GM12878 (cell line): ENCODE results near the gene GBA2. TPM values are rescaled to one million over a fixed set of nuclear protein-coding genes. Genes with fewer than 3 reads are reported as not detected.

Experiments
- ATAC-seq: fragments of 200-7000 bp; cut with Tn5 transposase; 3 replicates; pipeline ENCODE4 v1.9.1; 2020; ENCODE audit warnings: mild to moderate bottlenecking, moderate library complexity
- BruUV-seq: library from RNA; stranded (reverse); fragments of 400-500 nt; replicated peaks from 2 replicates; lab custom pipeline; 2021; lab: Mats Ljungman, UMichigan
- CTCF ChIA-PET: fragments of 300-600 bp; sonication (Branson Sonifier 250); formaldehyde crosslinking; extraction: SDS; loops from one replicate; lab custom pipeline; 2021; ENCODE audit warnings: inconsistent platforms; lab: Yijun Ruan, JAX
- POLR2A ChIA-PET: fragments of 350-600 bp; formaldehyde crosslinking; extraction: SDS; loops from one replicate; lab custom pipeline; 2021; ENCODE audit warnings: inconsistent platforms; lab: Charles Lee
- RAD21 ChIA-PET: fragments of 300-600 bp; sonication (Branson Sonifier 250); formaldehyde crosslinking; loops from one replicate; lab custom pipeline; 2023; ENCODE audit warnings: antibody characterized with exemption; ENCODE audit not compliant: unreplicated experiment; lab: Charles Lee
- SMC1A ChIA-PET: fragments of 300-600 bp; sonication (Branson Sonifier 250); formaldehyde crosslinking; loops from one replicate; lab custom pipeline; 2023; ENCODE audit not compliant: unreplicated experiment, uncharacterized antibody; lab: Charles Lee
- DNase-seq: peaks from one replicate; pipeline ENCODE4 v3.0.0-alpha.2; 2011; ENCODE audit warnings: low read depth, low spot score
- FAIRE-seq: peaks from 3 replicates; lab custom pipeline; 2011; peaks lifted over from hg19 to GRCh38; lab: Jason Lieb, UNC
- H2AFZ ChIP-seq: 2 replicates; pipeline ENCODE4 v1.6.0; 2011; ENCODE audit warnings: low read depth, low read length, control low read depth; ENCODE audit not compliant: control insufficient read depth
- H3K27ac ChIP-seq: 2 replicates; pipeline ENCODE4 v1.5.1; 2011; ENCODE audit warnings: control low read depth; ENCODE audit not compliant: control insufficient read depth, insufficient read depth
- H3K27me3 ChIP-seq, 2 experiments: replicated peaks in 1 of 2; 2 replicates each; pipeline versions ENCODE4 v1.6.0 to v1.6.1; 2011; ENCODE audit warnings: low read length in 1 of 2; ENCODE audit not compliant: control insufficient read depth in 2 of 2, insufficient read depth in 2 of 2
- H3K36me3 ChIP-seq, 2 experiments: 2 replicates each; pipeline ENCODE4 v1.5.1; 2011; ENCODE audit warnings: low read length in 1 of 2; ENCODE audit not compliant: control insufficient read depth in 2 of 2, insufficient read depth in 2 of 2
- H3K4me1 ChIP-seq: 2 replicates; pipeline ENCODE4 v1.6.1; 2011; ENCODE audit warnings: mild to moderate bottlenecking, low read length, moderate library complexity, mixed read lengths; ENCODE audit not compliant: control insufficient read depth, insufficient read depth
- H3K4me2 ChIP-seq: 2 replicates; pipeline ENCODE4 v1.6.0; 2011; ENCODE audit warnings: control low read depth; ENCODE audit not compliant: control insufficient read depth, insufficient read depth
- H3K4me3 ChIP-seq: fragments of 200-600 bp; sonication (generic); 2 replicates; pipeline ENCODE4 v1.5.1; 2016
- H3K79me2 ChIP-seq: 2 replicates; pipeline ENCODE4 v1.6.0; 2011; ENCODE audit warnings: low read length; ENCODE audit not compliant: control insufficient read depth, insufficient read depth
- H3K9ac ChIP-seq: 2 replicates; pipeline ENCODE4 v1.8.0; 2011; ENCODE audit warnings: low read length, control low read depth, mixed read lengths; ENCODE audit not compliant: control insufficient read depth, insufficient read depth
- H3K9me3 ChIP-seq: replicated peaks from 3 replicates; pipeline ENCODE4 v1.5.1; 2011; ENCODE audit warnings: mild to moderate bottlenecking, low read length; ENCODE audit not compliant: control insufficient read depth, insufficient read depth
- H4K20me1 ChIP-seq: 2 replicates; pipeline ENCODE4 v1.6.0; 2011; ENCODE audit not compliant: control insufficient read depth, insufficient read depth
- CHD1 ChIP-seq: IDR thresholded peaks from 2 replicates; pipeline ENCODE4 v1.6.1; 2012; ENCODE audit warnings: low read depth, low read length, improper control_type of control experiment
- MYB ChIP-seq: fragments of 150-350 bp; IDR thresholded peaks from 2 replicates; pipeline ENCODE4 v1.6.1; 2014; ENCODE audit warnings: mild to moderate bottlenecking, low read depth, low read length, borderline replicate concordance
- NR2F1 ChIP-seq: fragments of 450-650 bp; conservative IDR thresholded peaks from 2 replicates; pipeline ENCODE4 v1.6.1; 2017; ENCODE audit warnings: mild to moderate bottlenecking
- POLR2A ChIP-seq: IDR thresholded peaks from 2 replicates; pipeline ENCODE4 v1.6.1; 2011; ENCODE audit warnings: low read depth, mild to moderate bottlenecking, low read length
- RELA ChIP-seq: fragments of 450-650 bp; IDR thresholded peaks from 2 replicates; pipeline ENCODE4 v1.8.0; 2014; ENCODE audit warnings: borderline replicate concordance; ENCODE audit not compliant: partially characterized antibody
- ZNF274 ChIP-seq: IDR thresholded peaks from one replicate; pipeline ENCODE4 v1.8.0; 2011; ENCODE audit not compliant: insufficient read length, insufficient read depth
- WGBS: methylation state at CpG from one replicate; pipeline ENCODE4 v1.1.6; 2016; ENCODE audit warnings: low lambda C conversion rate; ENCODE audit not compliant: insufficient replicate concordance, insufficient coverage; ENCODE audit errors: missing lambda C conversion rate; 5-methylcytosine and 5-hydroxymethylcytosine counted together
- in situ Hi-C: fragments of 300-500 bp; cut with MboI; formaldehyde crosslinking; loops from 9 replicates; pipeline ENCODE4 v1.14.3; 2018; ENCODE audit warnings: mixed read lengths
- intact Hi-C: fragments of 100-400 bp; cut with micrococcal nuclease; formaldehyde crosslinking; loops from one replicate; pipeline ENCODE4 v1.14.2; 2022; ENCODE audit not compliant: unreplicated experiment
- polyA plus RNA-seq, 11 experiments: library from polyadenylated mRNA; depleted of rRNA in 4 of 11; unstranded in 6 of 11; stranded (reverse) in 5 of 11; fragments of >200 nt; fragmentation: Nextera tagmentation in 4 of 11; fragmentation: Illumina TruSeq in 1 of 11; extraction: Ambion mirVana in 4 of 11; extraction: Trizol in 1 of 11; gene quantifications; 1 replicate in 1 of 11; 2 replicates in 10 of 11; pipeline versions ENCODE4 v1.2.1 to v1.2.3, GENCODE V29; 2011 to 2016; ENCODE audit warnings: inconsistent platforms in 2 of 11, missing spikeins in 2 of 11, low read depth in 1 of 11
- total RNA-seq, 4 experiments: library from RNA; depleted of rRNA in 3 of 4; stranded (reverse); fragments of >200 nt in 3 of 4; fragmentation: Illumina TruSeq in 1 of 4; extraction: Trizol in 1 of 4; gene quantifications; 2 replicates each; pipeline versions ENCODE4 v1.2.1 to v1.2.3, GENCODE V29; 2013 to 2021
- TF ChIP-seq, protein P1 (sequence below): fragments of 450-650 bp; IDR thresholded peaks from 2 replicates; pipeline ENCODE4 v1.6.1; 2016; ENCODE audit warnings: mild to moderate bottlenecking

The GBA2 gene
- total and polyA plus RNA-seq, 10 of the 15 experiments (the other 5 are each of a cell fraction or from before 2014, with no cell fraction given), result 15.3 to 45.1 (median 29.1) TPM

DNA sequence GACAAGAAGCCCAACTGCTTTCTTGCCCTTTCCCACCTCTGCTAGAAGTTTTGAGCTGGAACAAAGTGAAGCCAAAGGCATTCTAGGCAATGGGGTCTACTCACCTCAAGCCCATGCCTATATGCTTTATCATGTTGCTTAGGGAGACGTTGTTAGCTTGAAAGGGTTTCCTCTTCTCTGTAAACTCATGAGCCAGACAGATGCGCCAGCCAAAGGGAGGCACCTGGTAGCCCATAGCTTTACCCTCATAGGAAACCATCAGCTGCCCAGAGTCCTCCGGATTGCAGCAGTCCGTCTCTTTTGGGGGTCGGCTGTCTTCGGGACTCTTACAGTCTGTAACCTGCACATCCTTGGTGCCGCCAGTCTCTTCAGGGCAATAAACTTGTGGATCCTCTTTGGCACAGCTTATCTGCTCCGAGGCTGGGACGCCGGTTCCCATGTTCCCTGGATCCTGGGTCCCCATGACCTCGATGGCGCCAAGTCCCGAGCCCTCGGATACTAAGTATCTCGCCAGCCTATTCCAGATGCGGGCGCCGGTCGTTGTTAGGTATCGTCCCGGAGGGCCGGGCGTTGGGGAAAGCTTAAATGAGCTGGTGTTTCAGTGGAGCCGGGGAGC lies 678 bp downstream of the GBA2 start:
- Histone ChIP-seq H3K27ac (peak overlapping the region; percentile 75), H2AFZ (peak overlapping the region; percentile 87)
- FAIRE-seq, result no peak
- intact Hi-C loops, result loop anchor here (1.0 kb wide), 2 partner anchors 12 to 16 kb away; partner anchors contain the start of genes CREB3 and TLN1
- SMC1A ChIA-PET, result interaction anchor here (0.8 to 4.1 kb wide), 16 partner anchors 10 to 129 kb away, joined by 3 to 39 read pairs (median 5); partner anchors contain the start of genes ARHGEF39, CCDC107, CREB3 and SIT1
- WGBS, result 1% methylated on average over 24 of the region's 24 CpGs
- TF ChIP-seq POLR2A (no peak), MYB (no peak)
- TF ChIP-seq, all 136 proteins: peak for 0
- H3K4me2 ChIP-seq, result peak overlapping the region; percentile 91
- DNase-seq (no peak), ATAC-seq (0 out of 3 replicates have a peak, but pooled peaks have one; percentile 0)
- H3K79me2 ChIP-seq, result peaks cover 51% of the 10 kb centered on the region
- POLR2A ChIA-PET, result interaction anchor here (0.6 to 6.2 kb wide), 15 partner anchors 9 to 677 kb away, joined by 3 to 70 read pairs (median 5); partner anchors contain the start of genes ARHGEF39, CREB3, HINT2 and TLN1
- no peaks in the 10 kb centered on the region; the same call in 1 of the 2 replicates for H4K20me1 ChIP-seq
- peaks cover 4% of the 10 kb centered on the region for H3K4me1 ChIP-seq
- no TSS peak for BruUV-seq
- H3K36me3 ChIP-seq, result peaks cover 7 to 27% of the 10 kb centered on the region in 2 experiments
- in situ Hi-C loops, result no loop called here
- no peaks in the 10 kb centered on the region for H3K27me3 ChIP-seq
- no peaks in the 10 kb centered on the region for H3K9me3 ChIP-seq
- H3K9ac ChIP-seq, result peak overlapping the region; percentile 82
- peak overlapping the region; percentile 99 for H3K4me3 ChIP-seq
- CTCF ChIA-PET, result interaction anchor here (0.9 to 9.5 kb wide), 19 partner anchors 8 to 145 kb away, joined by 3 to 147 read pairs (median 6); partner anchors contain the start of genes ARHGEF39, CCDC107, CREB3 and HINT2
- RAD21 ChIA-PET, result interaction anchor here (0.7 to 5.0 kb wide), 15 partner anchors 9 to 144 kb away, joined by 3 to 74 read pairs (median 4); partner anchors contain the start of genes CREB3, SPAG8 and TLN1

GRCh38 chr9:35746583-35746982 lies 2.4 kb downstream of the GBA2 start:
- Histone ChIP-seq H4K20me1 (no peaks in the 10 kb centered on the region; the same call in 1 of the 2 replicates), H3K9me3 (no peaks in the 10 kb centered on the region), H3K4me1 (peaks cover 4% of the 10 kb centered on the region), H3K4me2 (peak overlapping the region; percentile 91), H3K4me3 (peak overlapping the region; percentile 99), H2AFZ (no peak overlapping the region), H3K79me2 (peaks cover 51% of the 10 kb centered on the region), H3K36me3 (peaks cover 4 to 25% of the 10 kb centered on the region in 2 experiments), H3K27ac (peak overlapping the region; percentile 13; the same call in 1 of the 2 replicates), H3K27me3 (no peaks in the 10 kb centered on the region), H3K9ac (peak overlapping the region; percentile 82)
- SMC1A ChIA-PET, result interaction anchor here (0.7 to 4.1 kb wide), 9 partner anchors 8 to 136 kb away, joined by 3 to 39 read pairs (median 5); partner anchors contain the start of genes CREB3 and TLN1
- ATAC-seq, result no peak
- DNase-seq, result no peak
- 92% methylated on average over 3 of the region's 3 CpGs for WGBS
- CTCF ChIA-PET, result interaction anchor here (1.0 to 9.5 kb wide), 13 partner anchors 8 to 143 kb away, joined by 3 to 147 read pairs (median 4); partner anchors contain the start of genes CCDC107, CREB3, RMRP and TLN1
- no TSS peak for BruUV-seq
- intact Hi-C loops, result no loop called here
- RAD21 ChIA-PET, result interaction anchor here (0.8 to 5.0 kb wide), 5 partner anchors 11 to 88 kb away, joined by 4 to 74 read pairs (median 6); partner anchors contain the start of genes CCDC107, CREB3, RMRP and TLN1
- TF ChIP-seq, protein P1, sequence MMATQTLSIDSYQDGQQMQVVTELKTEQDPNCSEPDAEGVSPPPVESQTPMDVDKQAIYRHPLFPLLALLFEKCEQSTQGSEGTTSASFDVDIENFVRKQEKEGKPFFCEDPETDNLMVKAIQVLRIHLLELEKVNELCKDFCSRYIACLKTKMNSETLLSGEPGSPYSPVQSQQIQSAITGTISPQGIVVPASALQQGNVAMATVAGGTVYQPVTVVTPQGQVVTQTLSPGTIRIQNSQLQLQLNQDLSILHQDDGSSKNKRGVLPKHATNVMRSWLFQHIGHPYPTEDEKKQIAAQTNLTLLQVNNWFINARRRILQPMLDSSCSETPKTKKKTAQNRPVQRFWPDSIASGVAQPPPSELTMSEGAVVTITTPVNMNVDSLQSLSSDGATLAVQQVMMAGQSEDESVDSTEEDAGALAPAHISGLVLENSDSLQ, result no peak
- no peak for TF ChIP-seq ZNF274
- no peak for TF ChIP-seq CHD1
- TF ChIP-seq NR2F1, result no peak
- no peak for TF ChIP-seq RELA
- in situ Hi-C loops, result no loop called here
- FAIRE-seq, result no peak
- POLR2A ChIA-PET, result interaction anchor here (0.9 to 6.2 kb wide), 5 partner anchors 10 to 67 kb away, joined by 3 to 70 read pairs (median 6); partner anchors contain the start of genes CREB3 and TLN1
